ENCODE data around the gene SRD5A1.
A peak's percentile ranks its signal among the peaks of the same experiment; 100 is the strongest.

Gene SRD5A1

DNA sequence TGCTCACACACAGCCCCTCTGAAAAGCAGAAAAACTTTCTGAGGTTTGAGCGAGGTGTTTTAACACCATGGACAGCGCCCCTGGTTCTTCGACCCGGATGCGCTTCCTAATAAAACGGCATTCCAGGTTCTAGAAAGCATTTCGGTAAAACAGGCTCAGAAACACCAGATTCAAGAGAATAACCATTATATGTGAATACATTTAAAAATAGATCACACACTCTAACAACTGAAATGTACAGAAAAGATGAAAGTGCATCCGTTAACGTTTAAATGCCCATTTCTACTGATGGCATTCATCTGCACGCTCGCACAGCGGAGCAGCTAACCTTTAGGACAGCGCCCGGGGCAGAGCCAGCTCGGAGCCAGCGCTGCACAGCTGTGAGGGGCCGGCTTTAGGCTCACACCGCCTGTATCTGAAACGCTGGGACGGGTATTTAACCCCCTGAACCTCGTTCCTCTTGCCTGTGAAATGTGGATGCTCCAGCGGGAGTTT is 53.7 kb downstream of the SRD5A1 start:
- DNase-seq = no peak

DNA sequence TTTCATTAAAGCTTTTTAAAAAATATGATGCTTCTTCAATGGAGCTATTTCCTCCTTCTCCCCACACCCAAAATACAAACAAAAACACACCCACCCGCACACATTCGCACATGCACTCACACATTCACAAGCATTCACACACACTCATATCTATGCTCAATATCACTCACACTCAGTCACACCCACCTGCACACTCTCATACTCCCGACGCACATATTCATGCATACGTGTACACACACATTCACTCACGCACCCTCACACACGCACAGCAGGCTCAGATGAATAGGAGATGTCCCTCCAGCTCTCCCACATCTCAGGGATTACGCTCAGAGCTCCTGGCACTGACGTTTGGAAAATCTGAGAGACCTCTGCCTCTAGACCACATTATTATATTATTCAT is 54.3 kb downstream of the SRD5A1 start:
- no peak for DNase-seq

- DNase-seq = no peak
Measured at GRCh38 chr5:6692906-6693305, 59.7 kb downstream of the SRD5A1 start.

DNA sequence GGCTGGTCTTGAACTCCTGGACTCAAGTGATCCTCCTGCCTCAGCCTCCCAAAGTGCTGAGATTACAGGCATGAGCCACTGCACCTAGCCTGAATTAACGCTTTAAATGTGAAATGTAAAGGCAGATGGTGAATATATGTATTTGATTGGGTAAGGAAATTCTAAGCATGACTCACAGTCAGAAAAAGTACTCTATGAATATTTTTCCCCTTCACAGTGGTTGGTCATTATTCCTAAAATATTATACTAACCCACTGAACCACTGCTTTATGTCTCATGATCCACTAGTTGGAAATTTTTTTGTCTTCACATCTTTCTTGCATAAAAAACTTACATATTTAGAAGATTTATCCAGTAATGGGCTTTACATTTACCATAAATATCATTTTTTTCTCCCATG is 65.5 kb downstream of the SRD5A1 start:
- DNase-seq = no peak

DNA sequence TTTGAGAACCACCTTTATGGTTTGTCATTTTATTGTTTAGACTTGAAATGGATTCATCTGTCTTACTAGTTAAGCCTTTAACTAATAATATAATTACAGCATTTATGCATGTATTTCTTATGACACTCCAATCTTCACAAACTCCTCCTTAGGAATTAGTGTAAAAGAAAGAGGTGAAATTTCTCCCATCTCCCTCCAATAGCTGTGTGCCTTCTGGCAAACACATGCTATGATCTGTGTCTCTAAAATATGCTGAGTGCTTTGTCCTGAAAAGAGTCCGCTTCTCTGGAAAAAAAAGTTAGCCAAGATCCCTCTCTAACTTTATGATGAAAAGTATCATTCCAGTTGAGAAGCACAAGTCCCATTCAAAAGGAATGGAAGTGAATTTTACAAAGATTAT is 66.1 kb downstream of the SRD5A1 start:
- DNase-seq = no peak

DNA sequence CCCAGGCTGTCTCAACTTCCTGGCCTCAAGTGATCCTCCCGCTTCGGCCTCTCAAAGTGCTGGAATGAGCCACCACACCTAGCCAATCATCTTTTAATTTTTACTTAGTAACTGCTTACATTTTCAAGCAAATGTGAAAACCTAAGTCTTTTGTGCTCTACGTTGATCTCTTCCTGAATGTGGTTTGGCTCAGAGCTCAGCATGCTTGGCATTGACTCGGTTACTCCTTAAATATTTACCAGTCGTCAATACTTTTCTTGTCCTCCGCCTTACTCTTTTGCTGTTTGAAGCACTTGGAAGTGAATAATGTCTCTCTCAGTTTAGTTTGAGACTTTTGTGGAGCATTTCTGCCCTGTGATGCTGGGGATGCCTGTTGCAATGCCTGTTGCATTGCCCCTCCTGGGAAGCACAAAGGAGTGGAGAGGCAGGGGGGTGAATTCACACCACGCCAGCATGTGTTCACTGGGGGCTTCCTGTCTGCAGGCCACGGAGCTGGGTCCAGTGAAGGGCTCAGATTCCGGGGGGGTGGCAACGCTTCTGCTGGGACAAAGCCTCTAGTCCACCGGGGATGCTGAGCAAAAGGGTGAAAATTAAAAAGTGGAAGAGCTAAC is 66.9 kb downstream of the SRD5A1 start:
- DNase-seq = no peak

DNA sequence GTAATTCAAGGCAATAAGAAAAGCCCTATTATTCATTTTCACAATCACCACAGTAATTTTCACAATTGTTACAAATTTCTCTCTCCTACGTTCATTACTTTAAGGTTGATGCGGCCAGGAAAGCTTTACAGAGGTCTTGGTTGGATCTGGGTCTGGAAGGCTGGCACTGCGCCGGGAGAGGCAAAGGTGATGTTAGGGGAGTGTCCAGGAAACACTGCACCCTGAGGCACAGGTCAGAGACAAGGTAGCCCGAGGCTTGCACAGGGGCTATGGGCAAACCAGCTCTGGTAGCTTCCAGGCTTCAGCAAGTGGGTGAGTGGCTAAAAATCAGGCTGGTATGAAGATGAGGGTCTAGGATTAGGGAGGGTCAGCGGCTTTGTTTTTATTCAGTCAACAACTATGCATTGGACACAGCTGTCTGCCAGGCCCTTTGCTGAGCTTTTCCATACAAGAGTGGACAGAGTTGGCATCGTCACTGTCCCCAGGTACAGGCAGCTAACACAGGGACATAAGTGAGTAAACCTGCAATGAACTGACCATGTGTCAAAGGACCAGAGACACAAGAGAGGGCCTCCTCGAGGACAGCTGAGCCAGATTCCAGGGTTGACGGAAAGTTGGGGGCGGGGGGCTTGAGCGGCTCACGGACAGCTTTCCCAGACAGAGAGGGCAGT is 67.6 kb downstream of the SRD5A1 start:
- no peak for DNase-seq

DNA sequence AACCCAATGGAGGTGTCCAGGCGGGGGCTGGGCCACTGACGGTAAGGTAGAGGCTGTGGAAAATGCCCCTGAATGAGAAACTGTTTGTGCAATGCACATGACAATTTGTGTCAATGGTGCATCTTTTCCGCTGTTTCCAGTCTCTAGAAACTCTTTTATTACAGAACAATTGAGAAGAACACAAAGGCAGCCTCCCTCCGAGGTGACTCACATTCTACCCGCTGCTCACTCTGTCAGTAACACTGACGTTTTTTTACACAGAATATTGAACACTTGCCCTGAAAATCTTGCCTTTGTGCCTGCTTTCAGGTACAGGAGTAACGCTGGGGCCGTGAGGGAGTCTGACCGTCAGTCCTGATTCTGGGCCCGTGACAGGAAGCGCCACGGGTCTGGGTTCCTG is 68.3 kb downstream of the SRD5A1 start:
- no peak for DNase-seq

DNA sequence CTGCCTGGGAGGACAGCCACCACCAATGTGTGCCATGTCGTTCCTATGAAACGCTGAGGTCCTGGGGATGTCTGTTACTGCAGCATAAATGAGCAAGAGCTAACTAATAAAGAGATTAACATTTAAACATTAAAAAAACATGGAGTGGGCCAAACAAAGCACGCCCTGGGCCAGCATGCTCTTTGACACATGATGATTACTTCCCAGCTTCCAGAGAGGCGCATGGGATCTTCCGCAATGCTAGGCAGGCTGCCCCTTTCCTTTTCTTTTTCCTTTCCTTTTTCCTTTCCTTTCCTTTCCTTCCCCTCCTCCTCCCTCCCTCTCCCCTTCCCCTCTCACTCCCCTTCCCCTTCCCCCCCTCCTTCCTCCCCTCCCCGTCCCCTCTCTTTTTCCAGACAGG is 69.4 kb downstream of the SRD5A1 start:
- no peak for DNase-seq

DNA sequence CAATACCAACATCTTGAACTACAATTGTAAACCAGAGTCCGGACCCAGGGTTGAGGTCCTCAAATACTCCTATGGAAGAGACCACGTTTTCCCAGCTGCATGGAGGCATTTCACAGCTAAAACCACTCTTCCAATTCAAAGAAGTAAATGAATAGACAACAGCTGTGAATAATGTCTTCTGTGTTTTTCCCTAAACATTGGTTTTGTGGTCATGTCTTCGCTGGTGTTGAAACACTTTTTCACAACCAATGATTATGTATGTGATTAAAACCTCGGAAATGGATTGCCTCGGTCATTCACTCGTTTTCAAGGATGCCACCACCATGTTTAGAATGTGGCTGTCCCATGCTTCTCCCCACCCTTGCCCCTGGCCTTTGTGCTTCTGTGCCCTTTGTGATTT is 70.6 kb downstream of the SRD5A1 start:
- no peak for DNase-seq

DNA sequence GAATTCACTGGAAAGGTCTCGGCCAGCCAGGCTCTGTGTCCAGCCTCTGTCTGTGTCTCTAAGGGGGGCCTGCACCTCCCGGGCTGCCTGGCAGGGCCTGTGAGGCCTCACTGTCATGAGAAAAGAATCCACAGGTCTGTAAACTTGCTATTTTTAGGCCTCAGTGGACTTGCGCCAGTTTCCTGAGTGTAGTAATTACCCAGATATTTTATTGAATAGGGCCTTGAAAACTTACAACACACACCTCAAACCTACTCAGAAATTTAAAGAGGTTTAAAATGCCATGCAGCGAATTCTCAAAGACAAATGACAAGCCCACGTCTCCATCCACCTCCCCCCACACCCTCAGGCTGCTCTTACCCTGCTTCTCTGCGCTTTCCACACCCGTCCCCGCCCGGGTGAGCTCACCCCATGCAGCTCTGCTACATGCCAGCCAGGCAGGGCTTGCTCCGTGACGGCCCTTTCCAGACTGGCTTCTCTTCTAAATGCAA is 71.2 kb downstream of the SRD5A1 start:
- DNase-seq = no peak

DNA sequence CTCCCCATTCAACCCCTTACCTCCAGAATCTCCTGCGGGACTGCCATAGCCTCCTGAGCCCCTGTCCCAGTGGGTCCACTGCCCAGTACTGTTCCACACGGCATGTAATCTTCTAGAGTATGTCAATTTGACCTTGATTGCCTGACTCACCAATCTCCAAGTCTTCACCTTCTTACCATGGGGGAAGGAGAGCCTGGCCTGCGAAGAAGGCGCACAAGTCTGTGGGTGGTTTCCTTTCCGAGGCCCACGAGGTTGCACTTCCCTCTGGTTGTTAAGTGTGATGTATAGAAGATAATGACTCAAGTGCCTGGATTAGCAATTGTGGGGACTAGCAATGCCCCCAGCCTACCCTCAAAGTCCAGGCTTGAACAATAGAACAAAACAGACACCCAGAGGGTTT is 71.8 kb downstream of the SRD5A1 start:
- no peak for DNase-seq

GRCh38 chr5:6705959-6706358 is 72.7 kb downstream of the SRD5A1 start:
- DNase-seq = no peak

DNA sequence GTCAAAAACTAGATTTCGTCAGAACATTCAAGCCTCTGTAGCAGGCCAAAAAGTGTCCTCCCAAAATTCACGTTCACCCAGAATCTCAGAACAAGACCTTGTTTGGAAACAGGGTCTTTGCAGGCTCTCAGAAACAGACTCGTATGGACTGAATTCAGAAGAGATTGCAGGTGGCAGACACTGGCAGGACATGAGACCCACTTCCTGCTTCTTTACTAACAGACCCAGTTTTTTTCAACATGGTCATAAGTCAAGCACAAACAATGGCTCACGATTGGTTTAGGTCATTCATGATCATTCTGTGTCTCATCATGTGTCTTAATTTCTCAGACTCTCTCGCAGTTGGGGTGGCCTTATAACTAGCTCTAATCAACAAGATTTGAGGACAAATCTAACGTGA is 74.6 kb downstream of the SRD5A1 start:
- DNase-seq = no peak

DNA sequence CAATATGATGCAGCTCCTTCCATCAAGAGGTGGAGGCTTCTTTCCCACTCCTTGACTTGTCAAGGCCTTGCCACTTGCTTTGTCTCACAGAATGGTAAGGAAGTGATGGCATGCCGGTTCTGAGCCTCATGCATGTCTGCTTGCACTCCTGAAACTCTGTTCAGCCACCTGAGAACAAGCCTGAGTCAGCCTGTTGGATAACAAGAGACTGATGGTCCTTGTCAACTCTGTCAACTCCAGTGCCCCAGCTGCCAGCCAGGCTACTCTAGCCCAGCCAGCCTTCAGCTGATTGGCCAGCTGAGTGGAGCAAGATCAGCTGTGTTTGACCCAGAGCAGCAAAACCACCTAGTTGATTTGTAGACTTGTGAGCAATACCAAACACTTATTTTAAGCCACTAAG is 75.6 kb downstream of the SRD5A1 start:
- DNase-seq = no peak

- no peak for DNase-seq
Measured at GRCh38 chr5:6710070-6710469, 76.8 kb downstream of the SRD5A1 start.

DNA sequence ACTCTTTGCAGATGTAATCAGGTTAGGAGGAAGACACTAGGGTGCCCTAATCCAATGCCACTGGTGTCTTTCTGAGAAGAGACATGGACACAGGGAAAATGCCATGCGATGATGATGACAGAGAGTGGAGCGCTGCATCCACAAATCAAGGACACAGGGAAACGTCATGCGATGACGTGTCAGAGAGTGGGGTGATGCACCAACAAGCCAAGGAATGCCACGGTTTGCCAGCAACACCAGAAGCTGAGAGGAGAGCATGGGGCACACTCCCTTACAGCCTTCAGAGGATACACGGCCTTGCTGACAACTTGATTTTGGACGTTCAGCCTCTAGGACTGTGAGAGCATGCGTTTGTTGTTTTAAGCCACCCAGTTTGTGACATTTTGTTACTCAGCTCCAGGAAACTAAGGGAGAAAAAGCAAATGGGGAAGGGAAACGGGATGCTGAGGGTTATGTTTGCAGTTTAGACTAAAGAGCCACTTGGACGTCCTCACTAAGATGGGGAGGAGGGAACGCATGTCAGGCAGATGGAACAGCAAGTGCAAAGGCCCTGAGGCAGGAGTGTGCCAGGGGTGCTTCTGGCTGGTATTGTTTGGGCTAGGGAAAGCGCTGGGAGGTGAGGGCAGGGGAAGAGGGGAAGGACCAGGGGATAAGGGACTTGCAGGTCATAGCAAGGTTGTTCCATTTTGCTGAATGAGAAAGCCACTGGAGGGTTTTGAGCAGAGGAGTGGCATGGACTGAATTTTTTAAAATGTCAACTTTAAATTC is 77.5 kb downstream of the SRD5A1 start:
- DNase-seq = no peak

DNA sequence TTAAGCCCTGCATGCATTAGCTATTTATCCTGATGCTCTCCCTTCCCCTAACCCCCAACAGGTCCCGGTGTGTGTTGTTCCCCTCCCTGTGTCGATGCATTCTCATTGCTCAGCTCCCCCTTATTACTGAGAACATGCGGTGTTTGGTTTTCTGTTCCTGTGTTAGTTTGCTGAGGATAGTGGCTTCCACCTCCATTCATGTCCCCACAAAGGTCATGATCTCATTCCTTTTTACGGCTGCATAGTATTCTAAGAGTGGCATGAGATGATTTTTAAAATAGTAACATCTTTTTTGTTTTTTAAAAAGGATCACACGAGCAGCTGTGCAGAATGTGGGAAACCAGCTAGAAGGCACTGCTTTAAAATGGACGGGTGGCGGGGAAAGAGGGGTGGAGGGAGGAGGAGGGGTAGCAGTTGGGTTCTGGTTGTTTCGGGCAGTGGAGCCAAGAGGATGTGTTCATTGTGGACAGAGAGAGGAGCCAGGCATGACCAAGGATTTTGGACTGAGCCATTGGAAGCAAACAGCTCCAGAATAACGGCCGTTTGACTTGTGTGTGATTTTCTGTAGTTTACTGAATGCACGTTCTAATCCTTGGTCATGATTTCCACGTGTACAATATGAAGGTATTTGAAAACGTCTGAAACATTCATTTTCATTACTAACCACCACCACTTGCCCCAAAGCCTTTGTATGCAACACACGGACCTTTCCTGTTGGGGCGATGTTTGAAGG is 78.3 kb downstream of the SRD5A1 start:
- no peak for DNase-seq

DNA sequence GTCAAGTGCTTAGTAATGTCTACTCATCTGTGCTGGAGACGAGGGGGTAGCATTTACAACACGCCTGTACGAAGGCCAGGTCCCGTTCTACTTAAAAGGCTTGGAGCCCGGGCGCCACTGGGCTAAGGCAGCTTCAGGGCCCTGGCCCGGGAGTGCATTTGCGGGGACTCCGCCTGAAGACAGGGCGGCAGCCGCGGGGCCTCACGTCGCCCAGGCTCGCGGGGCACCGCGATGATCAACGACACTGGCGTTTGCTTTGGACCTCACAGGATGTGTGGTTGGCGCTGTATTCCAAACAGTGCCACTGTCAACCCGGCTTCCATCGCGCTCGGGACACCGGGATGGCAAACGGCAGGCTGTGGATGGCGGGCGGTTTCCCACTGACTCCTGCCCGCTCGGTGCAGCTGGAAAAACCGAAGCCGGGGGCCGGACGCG is 78.9 kb downstream of the SRD5A1 start:
- peak; percentile 47 for DNase-seq

- DNase-seq = peak; percentile 98
Measured at GRCh38 chr5:6712577-6713273, 79.5 kb downstream of the SRD5A1 start.

GRCh38 chr5:6713274-6714225 is 80.3 kb downstream of the SRD5A1 start, which contains the start of gene TENT4A:
TENT4A (plus strand) TSS chr5:6713432; CDS start chr5:6713984, 552 bp downstream.
- DNase-seq = peak; percentile 22

Measured in NCI-H2171 (cell line).